HL-60 (cell line): Measurements from ENCODE around the gene SUPT3H.

ENCODE experiments used
- POLR2AphosphoS5 ChIP-seq: IDR thresholded peaks from 2 replicates; pipeline ENCODE4 v1.6.1; 2012; ENCODE audit warnings: low read depth
- SPI1 ChIP-seq: IDR thresholded peaks from 2 replicates; pipeline ENCODE4 v1.6.1; 2012; ENCODE audit warnings: low read depth, mild to moderate bottlenecking, borderline replicate concordance
- TF ChIP-seq, protein P1 (sequence below): IDR thresholded peaks from one replicate; pipeline ENCODE4 v1.5.1; 2011; ENCODE audit warnings: low read length, control low read depth, inconsistent platforms; ENCODE audit not compliant: insufficient read depth
- TF ChIP-seq, protein P2 (sequence below): IDR thresholded peaks from 2 replicates; pipeline ENCODE4 v1.6.1; 2012; ENCODE audit warnings: low read depth; ENCODE audit not compliant: insufficient replicate concordance

- TF ChIP-seq, protein P1, sequence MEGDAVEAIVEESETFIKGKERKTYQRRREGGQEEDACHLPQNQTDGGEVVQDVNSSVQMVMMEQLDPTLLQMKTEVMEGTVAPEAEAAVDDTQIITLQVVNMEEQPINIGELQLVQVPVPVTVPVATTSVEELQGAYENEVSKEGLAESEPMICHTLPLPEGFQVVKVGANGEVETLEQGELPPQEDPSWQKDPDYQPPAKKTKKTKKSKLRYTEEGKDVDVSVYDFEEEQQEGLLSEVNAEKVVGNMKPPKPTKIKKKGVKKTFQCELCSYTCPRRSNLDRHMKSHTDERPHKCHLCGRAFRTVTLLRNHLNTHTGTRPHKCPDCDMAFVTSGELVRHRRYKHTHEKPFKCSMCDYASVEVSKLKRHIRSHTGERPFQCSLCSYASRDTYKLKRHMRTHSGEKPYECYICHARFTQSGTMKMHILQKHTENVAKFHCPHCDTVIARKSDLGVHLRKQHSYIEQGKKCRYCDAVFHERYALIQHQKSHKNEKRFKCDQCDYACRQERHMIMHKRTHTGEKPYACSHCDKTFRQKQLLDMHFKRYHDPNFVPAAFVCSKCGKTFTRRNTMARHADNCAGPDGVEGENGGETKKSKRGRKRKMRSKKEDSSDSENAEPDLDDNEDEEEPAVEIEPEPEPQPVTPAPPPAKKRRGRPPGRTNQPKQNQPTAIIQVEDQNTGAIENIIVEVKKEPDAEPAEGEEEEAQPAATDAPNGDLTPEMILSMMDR = no peak
- TF ChIP-seq, protein P2, sequence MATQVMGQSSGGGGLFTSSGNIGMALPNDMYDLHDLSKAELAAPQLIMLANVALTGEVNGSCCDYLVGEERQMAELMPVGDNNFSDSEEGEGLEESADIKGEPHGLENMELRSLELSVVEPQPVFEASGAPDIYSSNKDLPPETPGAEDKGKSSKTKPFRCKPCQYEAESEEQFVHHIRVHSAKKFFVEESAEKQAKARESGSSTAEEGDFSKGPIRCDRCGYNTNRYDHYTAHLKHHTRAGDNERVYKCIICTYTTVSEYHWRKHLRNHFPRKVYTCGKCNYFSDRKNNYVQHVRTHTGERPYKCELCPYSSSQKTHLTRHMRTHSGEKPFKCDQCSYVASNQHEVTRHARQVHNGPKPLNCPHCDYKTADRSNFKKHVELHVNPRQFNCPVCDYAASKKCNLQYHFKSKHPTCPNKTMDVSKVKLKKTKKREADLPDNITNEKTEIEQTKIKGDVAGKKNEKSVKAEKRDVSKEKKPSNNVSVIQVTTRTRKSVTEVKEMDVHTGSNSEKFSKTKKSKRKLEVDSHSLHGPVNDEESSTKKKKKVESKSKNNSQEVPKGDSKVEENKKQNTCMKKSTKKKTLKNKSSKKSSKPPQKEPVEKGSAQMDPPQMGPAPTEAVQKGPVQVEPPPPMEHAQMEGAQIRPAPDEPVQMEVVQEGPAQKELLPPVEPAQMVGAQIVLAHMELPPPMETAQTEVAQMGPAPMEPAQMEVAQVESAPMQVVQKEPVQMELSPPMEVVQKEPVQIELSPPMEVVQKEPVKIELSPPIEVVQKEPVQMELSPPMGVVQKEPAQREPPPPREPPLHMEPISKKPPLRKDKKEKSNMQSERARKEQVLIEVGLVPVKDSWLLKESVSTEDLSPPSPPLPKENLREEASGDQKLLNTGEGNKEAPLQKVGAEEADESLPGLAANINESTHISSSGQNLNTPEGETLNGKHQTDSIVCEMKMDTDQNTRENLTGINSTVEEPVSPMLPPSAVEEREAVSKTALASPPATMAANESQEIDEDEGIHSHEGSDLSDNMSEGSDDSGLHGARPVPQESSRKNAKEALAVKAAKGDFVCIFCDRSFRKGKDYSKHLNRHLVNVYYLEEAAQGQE = peak; percentile 74
- TF ChIP-seq POLR2AphosphoS5 (peak; percentile 97), SPI1 (no peak)
These were observed at the start of gene SUPT3H for GRCh38 chr6:45377554-45378333.
